ENCODE results near the gene LCN2. TPM values are rescaled to one million over a fixed set of nuclear protein-coding genes. Genes with fewer than 3 reads are reported as not detected.
A peak's percentile ranks its signal among the peaks of the same experiment; 100 is the strongest.

LCN2 gene
- total RNA-seq, 2 experiments from 2014 or later, result not detected

DNA sequence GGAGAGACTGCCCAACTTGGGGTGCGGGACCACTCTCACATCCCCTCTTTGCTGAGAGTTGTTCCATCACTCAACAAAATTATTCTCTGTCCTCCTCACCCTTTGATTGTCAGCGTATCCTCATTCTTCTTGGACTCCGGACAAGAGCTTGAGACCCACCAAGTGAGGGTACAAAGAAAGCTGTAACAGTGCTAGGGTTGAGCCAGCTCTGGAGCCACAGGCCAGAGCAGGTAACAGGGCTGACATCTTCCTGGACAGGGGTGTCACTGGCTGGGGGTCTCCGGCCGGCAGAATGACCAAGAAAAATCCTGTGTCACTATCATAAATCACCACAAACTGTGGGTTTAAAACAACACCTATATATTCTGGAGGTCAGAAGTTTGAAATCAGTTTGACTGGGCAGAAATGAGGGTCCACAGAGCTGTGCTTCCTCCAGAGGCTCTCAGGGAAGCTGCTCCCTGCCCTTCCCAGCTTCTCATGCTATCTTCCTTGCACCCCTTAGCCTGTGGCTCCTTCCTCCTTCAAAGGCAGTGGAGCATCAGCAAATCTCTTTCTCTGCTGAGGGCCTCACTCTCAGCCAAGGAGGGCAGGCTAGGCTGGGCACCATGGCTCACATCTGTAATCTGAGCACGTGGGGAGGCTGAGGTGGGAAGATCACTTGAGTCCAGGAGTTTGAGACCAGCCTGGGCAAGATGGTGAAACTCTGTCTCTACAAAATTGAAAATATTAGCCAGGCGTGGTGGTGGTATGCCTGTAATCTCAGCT, 6.7 kb downstream of the LCN2 start:
- no peaks in the 10 kb centered on the region for H3K27me3 ChIP-seq (ENCODE audit: control insufficient read depth in 1 of 2, insufficient read depth in 2 of 2, low read length in 2 of 2)
- ChIA-PET CTCF (no interaction called here), POLR2A (no interaction called here)
- no peak overlapping the region for H3K4me3 Mint-ChIP-seq
- no peak for DNase-seq
- H3K27ac Mint-ChIP-seq, result no peak overlapping the region
- no peak overlapping the region for H3K27ac ChIP-seq (ENCODE audit: low read depth in 1 of 2, low read length in 2 of 2)
- no peaks in the 10 kb centered on the region for H3K27me3 Mint-ChIP-seq
- H3K36me3 Mint-ChIP-seq (ENCODE audit: low read depth), result peaks cover 4% of the 10 kb centered on the region
- intact Hi-C loops (cut with DNase I, micrococcal nuclease), result loop anchor here in 1 of 2 experiments (10.0 kb wide), 1 partner anchor 931 kb away; no protein-coding TSS in a partner anchor
- no peaks in the 10 kb centered on the region for H3K9me3 ChIP-seq (ENCODE audit: control insufficient read depth in 1 of 2, insufficient read depth in 1 of 2, low read length in 2 of 2)
- no peak overlapping the region for H3K4me3 ChIP-seq (ENCODE audit: low read length)
- no peaks in the 10 kb centered on the region for H3K9me3 Mint-ChIP-seq
- ATAC-seq (ENCODE audit: poor library complexity), result no peak
- H3K4me1 ChIP-seq (ENCODE audit: insufficient read depth, low read length), result peaks cover 15% of the 10 kb centered on the region
- peaks cover 7% of the 10 kb centered on the region for H3K4me1 Mint-ChIP-seq (ENCODE audit: low read depth)
- H3K36me3 ChIP-seq (ENCODE audit: insufficient read depth, low read length), result no peaks in the 10 kb centered on the region
- TF ChIP-seq, protein P1, sequence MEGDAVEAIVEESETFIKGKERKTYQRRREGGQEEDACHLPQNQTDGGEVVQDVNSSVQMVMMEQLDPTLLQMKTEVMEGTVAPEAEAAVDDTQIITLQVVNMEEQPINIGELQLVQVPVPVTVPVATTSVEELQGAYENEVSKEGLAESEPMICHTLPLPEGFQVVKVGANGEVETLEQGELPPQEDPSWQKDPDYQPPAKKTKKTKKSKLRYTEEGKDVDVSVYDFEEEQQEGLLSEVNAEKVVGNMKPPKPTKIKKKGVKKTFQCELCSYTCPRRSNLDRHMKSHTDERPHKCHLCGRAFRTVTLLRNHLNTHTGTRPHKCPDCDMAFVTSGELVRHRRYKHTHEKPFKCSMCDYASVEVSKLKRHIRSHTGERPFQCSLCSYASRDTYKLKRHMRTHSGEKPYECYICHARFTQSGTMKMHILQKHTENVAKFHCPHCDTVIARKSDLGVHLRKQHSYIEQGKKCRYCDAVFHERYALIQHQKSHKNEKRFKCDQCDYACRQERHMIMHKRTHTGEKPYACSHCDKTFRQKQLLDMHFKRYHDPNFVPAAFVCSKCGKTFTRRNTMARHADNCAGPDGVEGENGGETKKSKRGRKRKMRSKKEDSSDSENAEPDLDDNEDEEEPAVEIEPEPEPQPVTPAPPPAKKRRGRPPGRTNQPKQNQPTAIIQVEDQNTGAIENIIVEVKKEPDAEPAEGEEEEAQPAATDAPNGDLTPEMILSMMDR (IDR thresholded peaks at IDR 0.05), result no peak

DNA sequence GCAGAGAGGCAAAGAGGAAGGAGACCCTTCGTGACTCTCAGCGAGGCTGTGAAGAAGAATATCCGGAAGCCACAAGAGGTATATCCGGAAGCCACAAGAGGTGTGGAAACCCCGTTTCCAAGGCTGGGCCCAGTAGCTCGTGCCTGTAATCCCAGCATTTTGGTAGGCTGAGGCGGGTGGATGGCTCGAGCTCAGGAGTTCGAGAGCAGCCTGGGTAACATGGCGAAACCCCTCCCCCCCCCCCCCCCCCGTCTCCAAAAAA, 10.2 kb downstream of the LCN2 start:
- Mint-ChIP-seq H3K4me3 (peak overlapping the region; percentile 89), H3K27me3 (no peaks in the 10 kb centered on the region), H3K9me3 (no peaks in the 10 kb centered on the region), H3K36me3 (ENCODE audit: low read depth) (peaks cover 22% of the 10 kb centered on the region), H3K4me1 (ENCODE audit: low read depth) (peaks cover 20% of the 10 kb centered on the region), H3K27ac (peak overlapping the region; percentile 92)
- Histone ChIP-seq H3K36me3 (ENCODE audit: insufficient read depth, low read length) (peaks cover 19% of the 10 kb centered on the region), H3K27me3 (ENCODE audit: control insufficient read depth in 1 of 2, insufficient read depth in 2 of 2, low read length in 2 of 2) (no peaks in the 10 kb centered on the region), H3K9me3 (ENCODE audit: control insufficient read depth in 1 of 2, insufficient read depth in 1 of 2, low read length in 2 of 2) (no peaks in the 10 kb centered on the region), H3K27ac (ENCODE audit: low read depth in 1 of 2, low read length in 2 of 2) (peak overlapping the region; percentile 48 to 86), H3K4me1 (ENCODE audit: insufficient read depth, low read length) (peaks cover 24% of the 10 kb centered on the region), H3K4me3 (ENCODE audit: low read length) (peak overlapping the region; percentile 97)
- ChIA-PET POLR2A (interaction anchor here (0.6 to 4.4 kb wide), 11 partner anchors 10 to 394 kb away, joined by 3 to 29 read pairs (median 5); partner anchors contain the start of genes GOLGA2, NAIF1, PTGES2 and SWI5), CTCF (interaction anchor here (1.5 to 2.9 kb wide), 2 partner anchors 31 to 32 kb away, joined by 4 to 8 read pairs; partner anchors contain the start of gene CIZ1)
- DNase-seq, result peak; percentile 19 to 89 (median 46)
- intact Hi-C loops (cut with DNase I, micrococcal nuclease), result loop anchor here in 1 of 2 experiments (10.0 kb wide), 1 partner anchor 935 kb away; no protein-coding TSS in a partner anchor
- TF ChIP-seq, protein P1 (IDR thresholded peaks at IDR 0.05), result no peak
- ATAC-seq (ENCODE audit: poor library complexity), result peak; percentile 61

DNA sequence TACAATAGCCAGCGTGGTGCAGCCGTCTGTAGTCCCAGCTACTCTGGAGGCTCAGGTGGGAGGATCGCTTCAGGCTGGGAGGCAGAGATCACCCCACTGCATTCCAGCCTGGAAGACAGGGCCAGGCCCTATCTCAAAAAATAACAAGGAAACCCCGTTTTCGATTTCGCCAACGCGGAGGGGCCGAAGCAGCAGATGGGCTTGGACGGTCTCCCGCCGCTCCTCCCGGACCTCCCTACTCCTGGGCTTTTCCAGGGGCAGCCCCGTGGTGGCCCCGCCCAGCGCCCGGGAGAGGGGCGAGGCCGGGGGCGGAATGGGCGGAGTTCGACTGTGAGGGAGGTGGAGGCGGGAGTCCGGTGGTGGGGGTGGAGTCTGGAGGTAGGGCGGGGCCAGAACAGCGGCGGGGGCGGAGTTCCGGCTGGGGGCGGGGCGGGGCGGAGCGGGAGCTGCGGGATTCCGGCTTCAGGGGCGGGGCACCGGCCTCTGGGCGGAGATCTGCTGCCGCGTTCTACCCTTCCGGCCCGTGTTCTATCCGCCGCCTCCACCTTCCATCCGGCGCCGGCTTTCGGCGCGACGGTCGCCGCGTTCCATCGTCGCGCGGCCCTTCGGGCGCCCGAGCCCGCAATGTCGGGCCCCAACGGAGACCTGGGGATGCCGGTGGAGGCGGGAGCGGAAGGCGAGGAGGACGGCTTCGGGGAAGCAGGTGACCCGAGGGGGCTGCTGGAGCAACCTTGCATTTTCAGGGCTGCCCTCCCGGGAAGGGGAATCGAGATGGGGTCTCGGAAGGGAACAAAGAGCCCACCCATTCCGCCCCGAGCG, 10.7 kb downstream of the LCN2 start, which contains the start of gene BBLN:
TSS of gene BBLN (plus strand) at position 482 of the 819 bp plus-strand sequence. CDS start at position 625, 143 bp downstream.
- ATAC-seq (ENCODE audit: poor library complexity) (peak; percentile 78), DNase-seq (peak; percentile 86 to 97 (median 92))
- Mint-ChIP-seq H3K9me3 (no peaks in the 10 kb centered on the region), H3K4me1 (ENCODE audit: low read depth) (peaks cover 20% of the 10 kb centered on the region), H3K4me3 (peak within 1 kb of the TSS; percentile 89), H3K36me3 (ENCODE audit: low read depth) (peaks cover 25% of the 10 kb centered on the region), H3K27me3 (no peaks in the 10 kb centered on the region), H3K27ac (peak within 1 kb of the TSS; percentile 92)
- Histone ChIP-seq H3K27ac (ENCODE audit: low read depth in 1 of 2, low read length in 2 of 2) (peak within 1 kb of the TSS; percentile 77 to 86), H3K9me3 (ENCODE audit: control insufficient read depth in 1 of 2, insufficient read depth in 1 of 2, low read length in 2 of 2) (no peaks in the 10 kb centered on the region), H3K4me3 (ENCODE audit: low read length) (peak within 1 kb of the TSS; percentile 97), H3K27me3 (ENCODE audit: control insufficient read depth in 1 of 2, insufficient read depth in 2 of 2, low read length in 2 of 2) (no peaks in the 10 kb centered on the region), H3K36me3 (ENCODE audit: insufficient read depth, low read length) (peaks cover 22% of the 10 kb centered on the region), H3K4me1 (ENCODE audit: insufficient read depth, low read length) (peaks cover 24% of the 10 kb centered on the region)
- TF ChIP-seq, protein P1 (IDR thresholded peaks at IDR 0.05), result no peak
- POLR2A ChIA-PET, result interaction anchor here (0.6 to 4.4 kb wide), 14 partner anchors 10 to 393 kb away, joined by 3 to 29 read pairs (median 5); partner anchors contain the start of genes GOLGA2, NAIF1, PTGES2 and SWI5
- CTCF ChIA-PET, result interaction anchor here (0.6 to 2.9 kb wide), 5 partner anchors 31 to 1738 kb away, joined by 3 to 8 read pairs (median 3); partner anchors contain the start of gene CIZ1
- intact Hi-C loops (cut with DNase I, micrococcal nuclease), result loop anchor here (1.0 to 10.0 kb wide), 5 partner anchors 31 to 935 kb away; partner anchors contain the start of gene CIZ1 (in 1 of the 2)
